CD4-positive, alpha-beta T cell (primary cell): ENCODE data around the gene TRIM44. TPM values are rescaled to one million over a fixed set of nuclear protein-coding genes. Genes with fewer than 3 reads are reported as not detected.

Experiments used
- ATAC-seq: fragments of 200-7000 bp; cut with Tn5 transposase; one replicate; pipeline ENCODE4 v1.10.0; 2022; ENCODE audit warnings: mild to moderate bottlenecking; ENCODE audit not compliant: poor library complexity
- CTCF ChIA-PET: fragments of 350-600 bp; sonication (Branson Sonifier 250); formaldehyde crosslinking; loops from one replicate; lab custom pipeline; 2021; ENCODE audit warnings: antibody characterized with exemption, inconsistent platforms; lab: Charles Lee
- POLR2A ChIA-PET: fragments of 350-600 bp; sonication (Branson Sonifier 250); formaldehyde crosslinking; loops from one replicate; lab custom pipeline; 2021; ENCODE audit warnings: antibody characterized with exemption, inconsistent platforms; lab: Charles Lee
- DNase-seq, 14 experiments: peaks; one replicate each; pipeline ENCODE4 v3.0.0-alpha.2; 2013 to 2020; ENCODE audit warnings: mixed read lengths in 2 of 14
- H3K27ac ChIP-seq, 2 donors: one replicate each; pipeline versions ENCODE4 v1.5.1 to v1.7.0; 2013; ENCODE audit warnings: low read length in 2 of 2, low read depth in 1 of 2, mild to moderate bottlenecking in 1 of 2
- H3K27me3 ChIP-seq, 2 experiments: 1 replicate in 1 of 2; 2 replicates in 1 of 2; pipeline versions ENCODE4 v1.6.1 to v1.7.0; 2013; ENCODE audit warnings: low read length in 2 of 2, control low read depth in 1 of 2, mild to moderate bottlenecking in 1 of 2, moderate library complexity in 1 of 2; ENCODE audit not compliant: insufficient read depth in 2 of 2, control insufficient read depth in 1 of 2
- H3K36me3 ChIP-seq: one replicate; pipeline ENCODE4 v1.6.1; 2013; ENCODE audit warnings: low read length, control low read depth; ENCODE audit not compliant: insufficient read depth
- H3K4me1 ChIP-seq: one replicate; pipeline ENCODE4 v1.6.1; 2013; ENCODE audit warnings: low read length, control low read depth; ENCODE audit not compliant: insufficient read depth
- H3K4me3 ChIP-seq: one replicate; pipeline ENCODE4 v1.5.1; 2013; ENCODE audit warnings: mild to moderate bottlenecking, low read length, moderate library complexity
- H3K9me3 ChIP-seq, 2 experiments: 1 replicate in 1 of 2; 2 replicates in 1 of 2; pipeline versions ENCODE4 v1.6.1 to v1.7.0; 2013; ENCODE audit warnings: low read length in 2 of 2, mild to moderate bottlenecking in 2 of 2, control low read depth in 1 of 2, moderate library complexity in 1 of 2; ENCODE audit not compliant: control insufficient read depth in 1 of 2, insufficient read depth in 1 of 2
- H3K27ac Mint-ChIP-seq: one replicate; pipeline ENCODE4 v1.8.0; 2020; ENCODE audit warnings: mixed read lengths
- H3K27me3 Mint-ChIP-seq: one replicate; pipeline ENCODE4 v1.8.0; 2021; ENCODE audit warnings: mixed read lengths
- H3K36me3 Mint-ChIP-seq: one replicate; pipeline ENCODE4 v1.8.0; 2021; ENCODE audit warnings: low read depth, mixed read lengths
- H3K4me1 Mint-ChIP-seq: one replicate; pipeline ENCODE4 v1.8.0; 2021; ENCODE audit warnings: low read depth, mixed read lengths
- H3K4me3 Mint-ChIP-seq: one replicate; pipeline ENCODE4 v1.8.0; 2020; ENCODE audit warnings: mild to moderate bottlenecking, mixed read lengths
- H3K9me3 Mint-ChIP-seq: one replicate; pipeline ENCODE4 v1.8.0; 2020; ENCODE audit warnings: mixed read lengths
- intact Hi-C, 2 experiments: fragments of 100-400 bp; cut with DNase I in 1 of 2; cut with micrococcal nuclease in 1 of 2; formaldehyde crosslinking; loops; one replicate each; pipeline versions ENCODE4 v1.15.1 to v1.9.0; 2023 to 2025; cut with DNase I, micrococcal nuclease
- polyA plus RNA-seq, 2 donors: library from polyadenylated mRNA; unstranded; fragments of 120-200 nt; gene quantifications; one replicate each; pipeline ENCODE4 v1.2.1, GENCODE V29; 2013
- total RNA-seq, 174 experiments: library from RNA in 2 of 174; stranded (reverse) in 2 of 174; gene quantifications; one replicate each; pipeline ENCODE4 v1.2.3 and lab custom pipeline; 2021 to 2026
- TF ChIP-seq, protein P1 (sequence below): fragments of 200-600 bp; IDR thresholded peaks from one replicate; pipeline ENCODE4 v1.8.0; 2022; ENCODE audit warnings: antibody characterized with exemption, mild to moderate bottlenecking

Gene TRIM44, protein sequence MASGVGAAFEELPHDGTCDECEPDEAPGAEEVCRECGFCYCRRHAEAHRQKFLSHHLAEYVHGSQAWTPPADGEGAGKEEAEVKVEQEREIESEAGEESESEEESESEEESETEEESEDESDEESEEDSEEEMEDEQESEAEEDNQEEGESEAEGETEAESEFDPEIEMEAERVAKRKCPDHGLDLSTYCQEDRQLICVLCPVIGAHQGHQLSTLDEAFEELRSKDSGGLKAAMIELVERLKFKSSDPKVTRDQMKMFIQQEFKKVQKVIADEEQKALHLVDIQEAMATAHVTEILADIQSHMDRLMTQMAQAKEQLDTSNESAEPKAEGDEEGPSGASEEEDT
- total RNA-seq (10 to 100 TPM; 32.1 to 36.7 TPM), total RNA-seq (lab: John Stamatoyannopoulos, UW) (59.5 to 232 (median 131) reads per million in 172 experiments)
- 27.4 TPM for polyA plus RNA-seq (2013, experiment 1 of 2)
- 36.5 TPM for polyA plus RNA-seq (2013, experiment 2 of 2)

DNA sequence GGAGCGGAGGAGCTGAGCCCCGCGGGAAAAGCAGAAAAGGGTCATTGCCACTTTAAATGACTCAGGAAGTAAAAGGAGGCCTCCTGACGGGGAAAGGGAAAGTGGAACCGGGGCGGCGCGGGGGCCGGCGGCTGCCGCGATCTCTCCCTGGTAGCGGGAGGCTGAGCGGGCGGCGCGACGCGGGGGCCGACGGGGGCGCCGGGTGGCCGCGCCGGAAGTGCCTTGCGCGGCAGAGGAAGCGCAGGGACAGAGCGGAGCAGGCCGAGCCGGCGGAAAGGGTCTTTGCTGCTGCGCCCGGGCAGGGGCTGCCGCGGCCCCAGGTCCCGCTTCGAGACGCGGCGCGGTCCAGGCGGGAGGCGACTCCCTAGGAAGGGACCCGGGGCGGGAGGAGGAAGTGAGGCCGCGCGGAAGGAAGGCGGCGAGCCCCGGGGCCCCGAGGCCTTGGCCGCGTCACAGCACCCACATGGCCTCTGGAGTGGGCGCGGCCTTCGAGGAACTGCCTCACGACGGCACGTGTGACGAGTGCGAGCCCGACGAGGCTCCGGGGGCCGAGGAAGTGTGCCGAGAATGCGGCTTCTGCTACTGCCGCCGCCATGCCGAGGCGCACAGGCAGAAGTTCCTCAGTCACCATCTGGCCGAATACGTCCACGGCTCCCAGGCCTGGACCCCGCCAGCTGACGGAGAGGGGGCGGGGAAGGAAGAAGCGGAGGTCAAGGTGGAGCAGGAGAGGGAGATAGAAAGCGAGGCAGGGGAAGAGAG lies at the start of gene TRIM44:
Gene TRIM44, plus strand, starts transcription at position 127 of the 759 bp plus-strand sequence. Its CDS starts 337 bp downstream, at position 464.
- Mint-ChIP-seq H3K27me3 (peaks cover 8% of the 10 kb centered on the region), H3K27ac (peak within 1 kb of the TSS; percentile 90), H3K4me3 (peak within 1 kb of the TSS; percentile 90), H3K4me1 (peaks cover 53% of the 10 kb centered on the region), H3K36me3 (peaks cover 54% of the 10 kb centered on the region), H3K9me3 (peaks cover 23% of the 10 kb centered on the region)
- peak within 1 kb of the TSS; percentile 91 for H3K4me3 ChIP-seq
- DNase-seq (peak; percentile 61 to 91 (median 74)), ATAC-seq (peak; percentile 80)
- POLR2A ChIA-PET: interaction anchor here (0.6 to 1.7 kb wide), 4 partner anchors 14 to 1963 kb away, joined by 3 read pairs; no protein-coding TSS in a partner anchor
- intact Hi-C loops: loop anchor here (2.0 to 10.0 kb wide), 6 partner anchors 618 to 1958 kb away; partner anchors contain the start of genes APIP (in 1 of the 2), C11orf91 (in 1 of the 2), CAT (in 1 of the 2) and PDHX (in 1 of the 2)
- H3K27ac ChIP-seq: peak within 1 kb of the TSS; percentile 76 to 80
- TF ChIP-seq, protein P1, sequence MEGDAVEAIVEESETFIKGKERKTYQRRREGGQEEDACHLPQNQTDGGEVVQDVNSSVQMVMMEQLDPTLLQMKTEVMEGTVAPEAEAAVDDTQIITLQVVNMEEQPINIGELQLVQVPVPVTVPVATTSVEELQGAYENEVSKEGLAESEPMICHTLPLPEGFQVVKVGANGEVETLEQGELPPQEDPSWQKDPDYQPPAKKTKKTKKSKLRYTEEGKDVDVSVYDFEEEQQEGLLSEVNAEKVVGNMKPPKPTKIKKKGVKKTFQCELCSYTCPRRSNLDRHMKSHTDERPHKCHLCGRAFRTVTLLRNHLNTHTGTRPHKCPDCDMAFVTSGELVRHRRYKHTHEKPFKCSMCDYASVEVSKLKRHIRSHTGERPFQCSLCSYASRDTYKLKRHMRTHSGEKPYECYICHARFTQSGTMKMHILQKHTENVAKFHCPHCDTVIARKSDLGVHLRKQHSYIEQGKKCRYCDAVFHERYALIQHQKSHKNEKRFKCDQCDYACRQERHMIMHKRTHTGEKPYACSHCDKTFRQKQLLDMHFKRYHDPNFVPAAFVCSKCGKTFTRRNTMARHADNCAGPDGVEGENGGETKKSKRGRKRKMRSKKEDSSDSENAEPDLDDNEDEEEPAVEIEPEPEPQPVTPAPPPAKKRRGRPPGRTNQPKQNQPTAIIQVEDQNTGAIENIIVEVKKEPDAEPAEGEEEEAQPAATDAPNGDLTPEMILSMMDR: no peak
- H3K27me3 ChIP-seq: peaks cover 0 to 4% of the 10 kb centered on the region in 2 experiments
- no peaks in the 10 kb centered on the region for H3K36me3 ChIP-seq
- peaks cover 25% of the 10 kb centered on the region for H3K4me1 ChIP-seq
- CTCF ChIA-PET: interaction anchor here (1.0 kb wide), 1 partner anchor 847 kb away, joined by 3 read pairs; the partner anchor contains the start of gene TRAF6
- H3K9me3 ChIP-seq: peaks cover 10 to 27% of the 10 kb centered on the region in 2 experiments

DNA sequence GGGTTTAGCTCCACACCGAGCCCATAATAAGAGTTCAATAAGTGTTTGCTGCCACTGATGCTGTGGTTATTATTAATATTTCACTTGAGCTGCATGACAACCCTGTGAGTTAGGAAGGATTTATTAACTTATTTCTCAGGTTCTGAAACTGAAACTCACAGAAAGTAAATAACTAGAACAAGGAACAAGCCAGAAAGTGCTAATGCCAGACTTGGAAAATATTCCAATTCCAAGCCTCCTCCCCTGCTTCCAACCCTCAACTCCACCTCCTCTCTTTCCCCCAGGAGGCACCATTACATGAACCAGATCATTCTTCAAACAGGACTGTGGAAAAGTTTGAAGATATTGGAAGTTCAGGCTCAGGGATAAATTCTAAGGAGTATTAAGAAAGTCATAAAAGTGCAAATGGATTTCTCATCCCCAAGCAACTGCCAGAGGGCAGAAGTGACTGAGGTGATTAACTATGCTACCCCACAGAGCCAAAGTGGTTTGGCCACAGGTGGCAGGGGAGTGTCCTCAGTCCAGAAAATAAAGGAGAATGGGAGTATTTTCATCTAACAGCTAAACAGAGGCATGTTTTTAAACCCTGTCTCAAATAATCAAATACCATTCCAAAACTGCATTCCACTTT lies 47.5 kb upstream of the TRIM44 start:
- H3K27ac ChIP-seq: no peak overlapping the region
- H3K27me3 ChIP-seq: peaks cover 22 to 57% of the 10 kb centered on the region in 2 experiments
- Mint-ChIP-seq H3K9me3 (no peaks in the 10 kb centered on the region), H3K27ac (no peak overlapping the region), H3K36me3 (no peaks in the 10 kb centered on the region), H3K27me3 (peaks cover 70% of the 10 kb centered on the region), H3K4me1 (peaks cover 10% of the 10 kb centered on the region), H3K4me3 (no peak overlapping the region)
- CTCF ChIA-PET: interaction anchor here (1.0 to 1.3 kb wide), 2 partner anchors 30 to 651 kb away, joined by 3 to 6 read pairs; no protein-coding TSS in a partner anchor
- intact Hi-C loops: loop anchor here (2.0 to 10.0 kb wide), 5 partner anchors 520 to 1127 kb away; no protein-coding TSS in a partner anchor
- ATAC-seq: no peak
- H3K4me1 ChIP-seq: peaks cover 17% of the 10 kb centered on the region
- no peak for DNase-seq
- no peak overlapping the region for H3K4me3 ChIP-seq
- POLR2A ChIA-PET: no interaction called here
- H3K9me3 ChIP-seq: peaks cover 0 to 5% of the 10 kb centered on the region in 2 experiments
- TF ChIP-seq, protein P1: no peak
- no peaks in the 10 kb centered on the region for H3K36me3 ChIP-seq
